ENCODE data around the gene ACTL7A.

ACTL7A gene

GRCh38 chr9:108861997-108862396, at the start of gene ACTL7A:
TSS of gene ACTL7A (plus strand) at chr9:108862266. CDS start at chr9:108862323, 57 bp downstream.
- Histone ChIP-seq H3K9ac (ENCODE audit: low read length in 2 of 2) (no peak within 1 kb of the TSS), H3K27ac (ENCODE audit: low read length) (no peak within 1 kb of the TSS), H3K4me3 (ENCODE audit: low read length in 2 of 2) (no peak within 1 kb of the TSS), H3K27me3 (ENCODE audit: control insufficient read depth in 1 of 2, insufficient read depth in 2 of 2, low read length in 2 of 2) (no peaks in the 10 kb centered on the region), H3K9me3 (ENCODE audit: control insufficient read depth in 2 of 2, low read length in 2 of 2) (no peaks in the 10 kb centered on the region), H3K4me1 (ENCODE audit: control insufficient read depth, insufficient read depth, low read length) (no peaks in the 10 kb centered on the region), H3K36me3 (ENCODE audit: control insufficient read depth in 2 of 2, insufficient read depth in 2 of 2, low read length in 2 of 2) (no peaks in the 10 kb centered on the region)

GRCh38 chr9:108812396-108813025, 49.6 kb upstream of the ACTL7A start:
- Histone ChIP-seq H3K9ac (ENCODE audit: low read length in 2 of 2) (no peak overlapping the region), H3K9me3 (ENCODE audit: control insufficient read depth in 2 of 2, low read length in 2 of 2) (no peaks in the 10 kb centered on the region), H3K4me1 (ENCODE audit: control insufficient read depth, insufficient read depth, low read length) (no peaks in the 10 kb centered on the region), H3K4me3 (ENCODE audit: low read length in 2 of 2) (no peak overlapping the region), H3K27me3 (ENCODE audit: control insufficient read depth in 1 of 2, insufficient read depth in 2 of 2, low read length in 2 of 2) (no peaks in the 10 kb centered on the region), H3K36me3 (ENCODE audit: control insufficient read depth in 2 of 2, insufficient read depth in 2 of 2, low read length in 2 of 2) (no peaks in the 10 kb centered on the region), H3K27ac (ENCODE audit: low read length) (no peak overlapping the region)

- H3K9ac ChIP-seq (ENCODE audit: low read length in 2 of 2) = no peak overlapping the region
- H3K36me3 ChIP-seq (ENCODE audit: control insufficient read depth in 2 of 2, insufficient read depth in 2 of 2, low read length in 2 of 2) = no peaks in the 10 kb centered on the region
- no peak overlapping the region for H3K4me3 ChIP-seq (ENCODE audit: low read length in 2 of 2)
- H3K27me3 ChIP-seq (ENCODE audit: control insufficient read depth in 1 of 2, insufficient read depth in 2 of 2, low read length in 2 of 2) = no peaks in the 10 kb centered on the region
- H3K9me3 ChIP-seq (ENCODE audit: control insufficient read depth in 2 of 2, low read length in 2 of 2) = no peaks in the 10 kb centered on the region
- no peaks in the 10 kb centered on the region for H3K4me1 ChIP-seq (ENCODE audit: control insufficient read depth, insufficient read depth, low read length)
- no peak overlapping the region for H3K27ac ChIP-seq (ENCODE audit: low read length)
These were observed 48.0 kb upstream of the ACTL7A start for GRCh38 chr9:108813951-108814601.

- no peaks in the 10 kb centered on the region for H3K36me3 ChIP-seq (ENCODE audit: control insufficient read depth in 2 of 2, insufficient read depth in 2 of 2, low read length in 2 of 2)
- no peaks in the 10 kb centered on the region for H3K27me3 ChIP-seq (ENCODE audit: control insufficient read depth in 1 of 2, insufficient read depth in 2 of 2, low read length in 2 of 2)
- no peaks in the 10 kb centered on the region for H3K4me1 ChIP-seq (ENCODE audit: control insufficient read depth, insufficient read depth, low read length)
- no peak overlapping the region for H3K27ac ChIP-seq (ENCODE audit: low read length)
- no peak overlapping the region for H3K9ac ChIP-seq (ENCODE audit: low read length in 2 of 2)
- H3K9me3 ChIP-seq (ENCODE audit: control insufficient read depth in 2 of 2, low read length in 2 of 2) = no peaks in the 10 kb centered on the region
- no peak overlapping the region for H3K4me3 ChIP-seq (ENCODE audit: low read length in 2 of 2)
These were observed 46.9 kb upstream of the ACTL7A start for GRCh38 chr9:108815156-108815555.

- Histone ChIP-seq H3K9me3 (ENCODE audit: control insufficient read depth in 2 of 2, low read length in 2 of 2) (no peaks in the 10 kb centered on the region), H3K9ac (ENCODE audit: low read length in 2 of 2) (no peak overlapping the region), H3K27ac (ENCODE audit: low read length) (no peak overlapping the region), H3K27me3 (ENCODE audit: control insufficient read depth in 1 of 2, insufficient read depth in 2 of 2, low read length in 2 of 2) (no peaks in the 10 kb centered on the region), H3K4me1 (ENCODE audit: control insufficient read depth, insufficient read depth, low read length) (no peaks in the 10 kb centered on the region), H3K4me3 (ENCODE audit: low read length in 2 of 2) (no peak overlapping the region), H3K36me3 (ENCODE audit: control insufficient read depth in 2 of 2, insufficient read depth in 2 of 2, low read length in 2 of 2) (no peaks in the 10 kb centered on the region)
These were observed 46.0 kb upstream of the ACTL7A start for GRCh38 chr9:108816037-108816436.

- H3K27me3 ChIP-seq (ENCODE audit: control insufficient read depth in 1 of 2, insufficient read depth in 2 of 2, low read length in 2 of 2) = no peaks in the 10 kb centered on the region
- H3K36me3 ChIP-seq (ENCODE audit: control insufficient read depth in 2 of 2, insufficient read depth in 2 of 2, low read length in 2 of 2) = no peaks in the 10 kb centered on the region
- peaks cover 0 to 5% of the 10 kb centered on the region in 2 donors for H3K9me3 ChIP-seq (ENCODE audit: control insufficient read depth in 2 of 2, low read length in 2 of 2)
- no peak overlapping the region for H3K27ac ChIP-seq (ENCODE audit: low read length)
- no peak overlapping the region for H3K9ac ChIP-seq (ENCODE audit: low read length in 2 of 2)
- H3K4me3 ChIP-seq (ENCODE audit: low read length in 2 of 2) = no peak overlapping the region
- H3K4me1 ChIP-seq (ENCODE audit: control insufficient read depth, insufficient read depth, low read length) = no peaks in the 10 kb centered on the region
These were observed 38.2 kb upstream of the ACTL7A start for GRCh38 chr9:108823829-108824228.

GRCh38 chr9:108830272-108830671, 31.8 kb upstream of the ACTL7A start:
- no peaks in the 10 kb centered on the region for H3K4me1 ChIP-seq (ENCODE audit: control insufficient read depth, insufficient read depth, low read length)
- H3K9me3 ChIP-seq (ENCODE audit: control insufficient read depth in 2 of 2, low read length in 2 of 2) = no peaks in the 10 kb centered on the region
- H3K4me3 ChIP-seq (ENCODE audit: low read length in 2 of 2) = no peak overlapping the region
- no peak overlapping the region for H3K27ac ChIP-seq (ENCODE audit: low read length)
- H3K9ac ChIP-seq (ENCODE audit: low read length in 2 of 2) = no peak overlapping the region
- H3K27me3 ChIP-seq (ENCODE audit: control insufficient read depth in 1 of 2, insufficient read depth in 2 of 2, low read length in 2 of 2) = no peaks in the 10 kb centered on the region
- H3K36me3 ChIP-seq (ENCODE audit: control insufficient read depth in 2 of 2, insufficient read depth in 2 of 2, low read length in 2 of 2) = no peaks in the 10 kb centered on the region

- no peaks in the 10 kb centered on the region for H3K9me3 ChIP-seq (ENCODE audit: control insufficient read depth in 2 of 2, low read length in 2 of 2)
- no peaks in the 10 kb centered on the region for H3K27me3 ChIP-seq (ENCODE audit: control insufficient read depth in 1 of 2, insufficient read depth in 2 of 2, low read length in 2 of 2)
- H3K4me1 ChIP-seq (ENCODE audit: control insufficient read depth, insufficient read depth, low read length) = no peaks in the 10 kb centered on the region
- no peak overlapping the region for H3K4me3 ChIP-seq (ENCODE audit: low read length in 2 of 2)
- H3K9ac ChIP-seq (ENCODE audit: low read length in 2 of 2) = no peak overlapping the region
- no peak overlapping the region for H3K27ac ChIP-seq (ENCODE audit: low read length)
- H3K36me3 ChIP-seq (ENCODE audit: control insufficient read depth in 2 of 2, insufficient read depth in 2 of 2, low read length in 2 of 2) = no peaks in the 10 kb centered on the region
These were observed 30.4 kb upstream of the ACTL7A start for GRCh38 chr9:108831496-108832178.

GRCh38 chr9:108832179-108832500, 29.9 kb upstream of the ACTL7A start:
- H3K27me3 ChIP-seq (ENCODE audit: control insufficient read depth in 1 of 2, insufficient read depth in 2 of 2, low read length in 2 of 2) = no peaks in the 10 kb centered on the region
- H3K9me3 ChIP-seq (ENCODE audit: control insufficient read depth in 2 of 2, low read length in 2 of 2) = no peaks in the 10 kb centered on the region
- no peaks in the 10 kb centered on the region for H3K4me1 ChIP-seq (ENCODE audit: control insufficient read depth, insufficient read depth, low read length)
- H3K4me3 ChIP-seq (ENCODE audit: low read length in 2 of 2) = no peak overlapping the region
- H3K9ac ChIP-seq (ENCODE audit: low read length in 2 of 2) = no peak overlapping the region
- no peaks in the 10 kb centered on the region for H3K36me3 ChIP-seq (ENCODE audit: control insufficient read depth in 2 of 2, insufficient read depth in 2 of 2, low read length in 2 of 2)
- no peak overlapping the region for H3K27ac ChIP-seq (ENCODE audit: low read length)

- Histone ChIP-seq H3K9me3 (ENCODE audit: control insufficient read depth in 2 of 2, low read length in 2 of 2) (no peaks in the 10 kb centered on the region), H3K9ac (ENCODE audit: low read length in 2 of 2) (no peak overlapping the region), H3K36me3 (ENCODE audit: control insufficient read depth in 2 of 2, insufficient read depth in 2 of 2, low read length in 2 of 2) (no peaks in the 10 kb centered on the region), H3K27ac (ENCODE audit: low read length) (no peak overlapping the region), H3K4me1 (ENCODE audit: control insufficient read depth, insufficient read depth, low read length) (no peaks in the 10 kb centered on the region), H3K4me3 (ENCODE audit: low read length in 2 of 2) (no peak overlapping the region), H3K27me3 (ENCODE audit: control insufficient read depth in 1 of 2, insufficient read depth in 2 of 2, low read length in 2 of 2) (no peaks in the 10 kb centered on the region)
These were observed 27.0 kb upstream of the ACTL7A start for GRCh38 chr9:108834959-108835665.
